NCI-H2227 (cell line): ENCODE data around the gene SSB.
"Not testable (repeated sequence)": the region's sequence is repeated elsewhere in the genome, so short reads cannot be mapped to it uniquely, and the experiment has no call there.

Experiments used
- DNase-seq: peaks from one replicate; lab custom pipeline; 2025; ENCODE audit not compliant: unreplicated experiment; lab: John Stamatoyannopoulos, UW

Gene SSB

GRCh38 chr2:169781249-169782013 lies 17.2 kb upstream of the SSB start:
- DNase-seq = no peak

DNA sequence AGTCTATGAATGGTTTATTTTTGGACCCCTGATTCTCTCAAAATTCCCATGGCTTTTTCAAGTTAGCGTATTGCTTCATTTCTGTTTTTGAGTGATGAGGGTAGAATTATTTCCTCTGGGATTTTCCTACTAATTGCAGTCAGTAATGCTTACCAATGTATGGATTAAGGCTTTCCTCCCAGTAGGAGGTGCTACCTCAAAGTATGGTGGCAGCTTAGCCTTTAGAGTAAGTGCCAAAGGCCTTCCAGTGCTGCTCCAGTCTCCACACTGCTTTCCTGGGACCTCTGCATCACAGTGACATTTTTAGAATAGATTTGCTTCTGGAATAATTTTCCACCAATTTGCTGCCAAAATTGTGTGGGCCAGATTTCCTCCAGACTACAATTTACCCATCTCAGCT lies 16.2 kb upstream of the SSB start:
- no peak for DNase-seq

- no peak for DNase-seq
These were observed 8.1 kb upstream of the SSB start for GRCh38 chr2:169790581-169790980.

DNA sequence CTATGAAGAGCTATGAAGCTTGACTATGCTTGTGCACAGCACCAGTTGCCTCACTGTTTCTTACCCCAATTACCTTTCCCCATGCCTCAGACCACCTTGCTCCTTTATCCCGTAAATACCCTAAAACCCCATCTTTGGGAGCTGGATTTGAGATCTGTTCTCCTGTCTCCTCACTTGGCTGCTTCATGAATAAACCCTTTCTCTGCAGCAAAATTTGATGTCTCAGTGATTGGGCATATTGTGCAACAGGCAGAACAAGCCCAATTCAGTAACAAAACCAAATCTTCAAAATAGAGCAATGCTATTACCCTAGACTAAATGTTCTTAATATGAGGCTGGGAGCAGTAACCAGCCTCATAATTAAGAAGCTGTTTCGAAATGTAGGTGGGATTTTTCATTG lies 3.5 kb upstream of the SSB start:
- DNase-seq = no peak

GRCh38 chr2:169796441-169796840 lies 2.2 kb upstream of the SSB start:
- no peak for DNase-seq

GRCh38 chr2:169797601-169798000 lies 1.1 kb upstream of the SSB start:
- no peak for DNase-seq

DNA sequence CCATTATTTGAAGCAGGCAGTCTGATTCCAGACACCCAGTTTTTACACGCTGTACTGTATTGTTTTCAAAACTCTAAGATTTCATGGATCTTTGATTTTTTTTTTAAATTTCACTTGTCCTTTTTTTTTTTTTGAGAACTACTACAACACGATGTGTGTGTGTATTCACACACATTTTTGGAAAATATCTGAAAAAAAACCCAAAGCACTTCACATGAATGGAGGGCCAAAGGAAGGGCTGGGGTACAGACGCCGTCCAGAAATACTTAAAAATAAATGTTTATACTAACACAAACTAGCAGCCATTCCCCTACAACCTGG lies 314 bp upstream of the SSB start:
- DNase-seq = no peak

DNA sequence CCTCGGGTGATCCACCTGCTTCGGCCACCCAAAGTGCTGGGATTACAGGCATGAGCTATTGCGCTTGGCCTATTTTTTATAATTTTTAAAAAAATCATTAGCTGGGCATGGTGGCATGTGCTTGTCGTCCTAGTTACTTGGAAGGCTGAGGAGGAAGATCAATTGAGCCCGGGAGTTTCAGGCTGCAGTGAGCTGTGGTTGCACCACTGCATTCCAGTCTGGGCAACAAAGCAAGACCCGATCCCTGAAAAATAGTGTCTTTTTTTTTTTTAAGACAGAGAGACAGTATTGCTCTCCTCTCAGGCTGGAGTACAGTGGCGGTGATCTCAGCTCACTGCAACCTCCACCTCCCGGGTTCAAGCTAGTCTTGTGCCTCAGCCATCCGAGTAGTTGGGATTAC lies 4.8 kb downstream of the SSB start:
- no peak for DNase-seq

DNA sequence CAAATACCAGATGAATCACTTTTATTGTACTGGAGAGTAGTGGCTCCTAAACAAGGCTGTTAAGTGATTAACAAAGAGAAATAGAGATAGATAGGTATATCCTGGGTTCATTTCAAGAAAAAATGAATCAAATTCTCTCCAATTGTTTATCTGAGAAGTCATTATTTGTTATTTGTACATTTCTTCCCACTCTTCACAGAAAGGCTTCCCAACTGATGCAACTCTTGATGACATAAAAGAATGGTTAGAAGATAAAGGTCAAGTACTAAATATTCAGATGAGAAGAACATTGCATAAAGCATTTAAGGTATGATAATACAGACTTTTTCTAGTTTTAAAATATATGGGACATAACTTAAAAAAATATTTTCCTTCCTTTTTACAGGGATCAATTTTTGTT lies 7.9 kb downstream of the SSB start:
- DNase-seq = no peak

DNA sequence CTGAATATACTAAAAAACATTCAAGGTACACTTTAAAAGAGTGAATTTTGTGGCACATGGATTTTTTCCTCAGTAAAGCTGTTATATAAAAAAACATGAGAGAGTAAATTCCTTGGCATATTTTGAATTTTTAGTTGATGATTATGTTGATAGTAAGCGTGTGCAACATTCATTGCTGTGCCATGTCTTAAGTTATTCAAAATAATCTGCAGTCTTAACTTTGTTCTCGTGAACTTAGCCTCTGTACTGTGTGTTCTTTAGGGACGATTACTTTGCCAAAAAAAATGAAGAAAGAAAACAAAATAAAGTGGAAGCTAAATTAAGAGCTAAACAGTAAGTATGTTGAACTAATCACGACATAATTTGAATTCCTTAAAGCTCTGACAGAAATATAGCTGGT lies 9.6 kb downstream of the SSB start:
- no peak for DNase-seq

DNA sequence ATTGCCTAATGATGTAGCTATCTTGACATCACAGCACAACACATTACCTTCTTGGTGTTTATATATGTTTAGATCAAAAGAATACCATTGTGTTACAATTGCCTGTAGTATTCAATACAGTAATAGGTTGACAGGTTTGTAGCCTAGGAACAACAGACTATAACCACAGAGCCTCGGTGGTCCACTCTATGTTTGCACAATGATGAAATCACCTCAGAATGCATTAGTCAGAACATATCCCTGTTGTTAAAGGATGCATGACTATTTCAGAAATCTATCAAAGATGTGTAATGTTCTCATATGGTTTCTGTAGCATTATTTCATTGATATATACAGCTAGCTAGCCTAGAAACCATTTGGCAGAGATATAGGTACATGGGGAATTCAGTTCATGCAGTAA lies 17.2 kb downstream of the SSB start:
- no peak for DNase-seq

GRCh38 chr2:169816961-169817360 lies 18.3 kb downstream of the SSB start:
- not testable (repeated sequence) for DNase-seq

GRCh38 chr2:169817369-169817768 lies 18.7 kb downstream of the SSB start:
- not testable (repeated sequence) for DNase-seq

DNA sequence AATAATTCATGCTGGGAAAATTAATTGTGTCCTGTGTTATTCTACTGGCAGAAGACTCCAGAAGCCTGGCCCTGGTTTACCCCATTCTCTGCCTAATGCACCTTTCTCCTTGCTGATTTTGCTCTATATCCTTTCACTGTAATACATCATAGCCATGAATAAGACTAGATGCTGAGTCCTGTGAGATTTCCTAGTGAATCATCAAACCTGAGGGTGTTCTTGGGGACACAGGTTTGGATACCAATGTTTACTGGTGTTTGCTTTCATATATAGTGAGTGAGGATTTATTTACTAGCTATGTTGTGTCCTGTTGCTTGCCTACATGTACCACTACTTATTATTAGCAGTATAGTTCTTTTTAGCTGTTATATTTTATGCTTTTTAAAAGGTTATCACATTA lies 19.6 kb downstream of the SSB start:
- DNase-seq = no peak

DNA sequence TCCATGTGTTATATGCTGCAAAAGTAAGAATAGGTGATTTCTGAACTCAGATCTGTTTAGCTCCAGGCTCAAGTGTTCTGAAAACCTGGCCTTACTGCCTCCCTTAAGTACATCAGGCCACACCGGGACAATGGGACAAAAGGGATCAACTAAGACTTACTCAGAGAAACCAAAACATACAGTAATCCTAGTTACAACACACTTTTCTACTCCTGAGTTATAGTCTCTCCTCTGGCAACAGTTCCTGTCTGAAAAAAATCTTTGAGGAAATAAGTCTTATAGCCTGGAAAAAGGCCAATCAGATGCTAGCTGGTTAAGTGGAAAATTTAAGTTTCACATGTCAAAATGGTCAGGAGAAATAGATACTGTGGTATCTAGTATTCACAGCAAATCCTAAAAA lies 20.4 kb downstream of the SSB start:
- no peak for DNase-seq

DNA sequence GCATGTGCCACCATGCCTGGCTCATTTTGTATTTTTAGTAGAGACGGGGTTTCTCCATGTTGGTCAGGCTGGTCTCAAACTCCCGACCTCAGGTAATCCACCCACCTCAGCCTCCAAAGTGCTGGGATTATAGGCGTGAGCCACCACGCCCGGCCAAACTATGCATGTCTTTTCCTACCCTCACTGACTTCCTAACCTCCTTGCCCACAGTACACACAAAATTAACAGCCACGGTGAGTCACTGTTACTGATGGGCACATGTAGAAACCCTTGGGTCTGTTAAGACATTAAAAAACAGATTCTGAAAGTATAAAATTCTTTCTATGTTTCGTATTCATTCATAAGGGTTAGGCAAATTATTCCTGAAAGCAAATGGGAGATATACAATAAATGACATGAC lies 21.4 kb downstream of the SSB start:
- not testable (repeated sequence) for DNase-seq

- no peak for DNase-seq
These were observed 23.4 kb downstream of the SSB start for GRCh38 chr2:169822036-169822435.

GRCh38 chr2:169822785-169823392 lies 24.2 kb downstream of the SSB start:
- no peak for DNase-seq

GRCh38 chr2:169823996-169824372 lies 25.3 kb downstream of the SSB start:
- no peak for DNase-seq

- peak; percentile 95 for DNase-seq
These were observed 26.0 kb downstream of the SSB start, which contains the start of gene METTL5 for GRCh38 chr2:169824373-169825333. Gene METTL5 (minus strand): TSS chr2:169824905. CDS start chr2:169824597, 308 bp downstream.

DNA sequence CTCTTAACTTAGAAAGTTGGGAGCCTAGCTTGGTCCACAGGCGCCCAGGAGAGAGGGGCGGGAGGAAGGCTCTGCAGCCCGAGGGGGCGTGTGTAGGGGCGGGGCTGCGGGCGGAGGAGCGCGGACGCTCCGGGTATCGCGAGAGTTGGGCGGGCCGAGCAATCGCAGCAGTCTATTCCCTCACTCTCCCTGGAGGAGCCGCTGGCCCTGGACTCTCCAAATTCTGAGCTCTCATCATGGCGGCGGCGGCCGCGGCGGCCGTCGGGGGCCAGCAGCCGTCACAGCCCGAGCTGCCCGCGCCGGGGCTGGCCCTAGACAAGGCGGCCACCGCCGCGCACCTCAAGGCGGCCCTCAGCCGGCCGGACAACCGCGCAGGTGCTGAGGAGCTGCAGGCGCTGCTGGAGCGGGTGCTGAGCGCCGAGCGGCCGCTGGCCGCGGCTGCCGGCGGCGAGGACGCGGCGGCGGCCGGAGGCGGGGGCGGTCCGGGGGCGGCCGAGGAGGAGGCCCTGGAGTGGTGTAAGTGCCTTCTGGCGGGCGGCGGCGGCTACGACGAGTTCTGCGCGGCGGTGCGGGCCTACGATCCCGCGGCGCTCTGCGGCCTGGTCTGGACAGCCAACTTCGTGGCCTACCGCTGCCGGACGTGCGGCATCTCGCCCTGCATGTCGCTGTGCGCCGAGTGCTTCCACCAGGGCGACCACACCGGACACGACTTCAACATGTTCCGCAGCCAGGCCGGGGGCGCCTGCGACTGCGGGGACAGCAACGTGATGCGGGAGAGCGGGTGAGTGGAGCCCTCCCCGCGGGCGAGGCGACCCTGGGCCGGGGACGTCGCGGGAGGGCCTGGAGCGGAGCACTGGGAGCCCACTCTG lies 28.8 kb downstream of the SSB start, which contains the start of gene UBR3:
UBR3 (plus strand) TSS at position 183 of the 869 bp plus-strand sequence; CDS start at position 237, 54 bp downstream.
- peak; percentile 96 for DNase-seq
